Ovary (tissue), 9 donors: ENCODE measurements around the gene ARHGAP44. TPM values are rescaled to one million over a fixed set of nuclear protein-coding genes. Genes with fewer than 3 reads are reported as not detected.

ENCODE experiments used
- DNase-seq, 5 donors: peaks; one replicate each; pipeline ENCODE4 v3.0.0-alpha.2; 2019 to 2020
- H3K27ac ChIP-seq, 2 donors: fragments of 200-600 bp; one replicate each; pipeline versions ENCODE4 v1.5.1 to v1.8.0; 2019 to 2022
- H3K27me3 ChIP-seq: fragments of 200-600 bp; one replicate; pipeline ENCODE4 v1.8.0; 2022
- H3K36me3 ChIP-seq: fragments of 200-600 bp; sonication (generic); one replicate; pipeline ENCODE4 v1.5.1; 2019
- H3K4me1 ChIP-seq: one replicate; pipeline ENCODE4 v1.8.1; 2013; ENCODE audit warnings: mild to moderate bottlenecking, moderate library complexity; ENCODE audit not compliant: insufficient read depth
- H3K4me3 ChIP-seq: fragments of 200-600 bp; sonication (generic); one replicate; pipeline ENCODE4 v1.5.1; 2017
- H3K9me3 ChIP-seq, 2 donors: fragments of 200-600 bp in 1 of 2; sonication (generic) in 1 of 2; one replicate each; pipeline versions ENCODE4 v1.5.1 to v1.8.1; 2013 to 2019; ENCODE audit warnings: mild to moderate bottlenecking in 1 of 2, moderate library complexity in 1 of 2
- CTCF ChIP-seq, 3 donors: fragments of 450-650 bp in 2 of 3; fragments of 200-600 bp in 1 of 3; IDR thresholded peaks; one replicate each; pipeline versions ENCODE4 v1.5.1 to v1.8.0; 2016 to 2022; ENCODE audit warnings: antibody characterized with exemption in 3 of 3, mild to moderate bottlenecking in 1 of 3
- EP300 ChIP-seq: sonication (generic); formaldehyde crosslinking; IDR thresholded peaks from one replicate; pipeline ENCODE4 v1.6.1; 2017; ENCODE audit warnings: antibody characterized with exemption
- POLR2A ChIP-seq: fragments of 450-650 bp; IDR thresholded peaks from one replicate; pipeline ENCODE4 v1.6.1; 2017; ENCODE audit warnings: antibody characterized with exemption, mild to moderate bottlenecking, moderate library complexity
- WGBS, 3 donors: extraction: QIAGEN DNeasy Blood & Tissue Kit in 1 of 3; methylation state at CpG; one replicate each; pipeline versions ENCODE4 v1.1.5 to v1.1.7; 2013 to 2017; 5-methylcytosine and 5-hydroxymethylcytosine counted together
- intact Hi-C, 4 donors: fragments of 100-400 bp; cut with DNase I; formaldehyde crosslinking; loops; one replicate each; pipeline versions ENCODE4 v1.11.0 to v1.15.1; 2022 to 2023
- polyA plus RNA-seq, 2 donors: library from polyadenylated mRNA; stranded (reverse); fragments of 200-250 nt in 1 of 2; fragments of 350-450 nt in 1 of 2; fragmentation: Illumina TruSeq in 1 of 2; extraction: RNeasy Lipid Tissue Mini Kit (QIAGEN cat#74804) in 1 of 2; gene quantifications; one replicate each; pipeline ENCODE4 v1.2.3, GENCODE V29; 2013 to 2014
- total RNA-seq, 7 donors: library from RNA; depleted of rRNA in 2 of 7; stranded (reverse); fragments of >200 nt in 2 of 7; fragmentation: NEBNext Ultra II Directional in 3 of 7; extraction: Animal tissue kit (Norgen Biotek cat#: 25700) in 3 of 7; gene quantifications; one replicate each; pipeline versions ENCODE4 v1.1.0 to v1.2.4, GENCODE V29; 2016 to 2023
- donor health status: DM: no; HTN: no; CAD: no; lungs with moderate emphysema.
- donor health status: DM: no; HTN: no; CAD: no.
- donor health status: Bipolar disorder and iron deficiency.
- donor health status: DM: yes; HTN: yes; CAD: no.
- donor health status: DM: no; HTN: no; CAD: no.
- donor health status: DM: yes; HTN: yes; CAD: no.

The ARHGAP44 gene
- total and polyA plus RNA-seq, 9 donors, result 6.8 to 16.5 (median 9.9) TPM

GRCh38 chr17:12909046-12909445, 119.7 kb downstream of the ARHGAP44 start:
- H3K9me3 ChIP-seq, result no peaks in the 10 kb centered on the region
- DNase-seq, result no peak
- H3K27ac ChIP-seq, result no peak overlapping the region
- H3K4me3 ChIP-seq, result no peak overlapping the region
- H3K4me1 ChIP-seq, result no peaks in the 10 kb centered on the region
- TF ChIP-seq POLR2A (no peak), CTCF (IDR thresholded peaks at IDR 0.05) (no peak), EP300 (no peak)
- H3K36me3 ChIP-seq, result no peaks in the 10 kb centered on the region
- 92 to 96% (median 96%) methylated on average over 5 of the region's 5 CpGs for WGBS, 3 donors
- intact Hi-C loops, result no loop called here
- H3K27me3 ChIP-seq, result no peaks in the 10 kb centered on the region

GRCh38 chr17:12909511-12909910, 120.2 kb downstream of the ARHGAP44 start:
- WGBS, 3 donors, result 75 to 89% (median 87%) methylated on average over 1 of the region's 1 CpG
- no peaks in the 10 kb centered on the region for H3K27me3 ChIP-seq
- TF ChIP-seq EP300 (no peak), POLR2A (no peak), CTCF (IDR thresholded peaks at IDR 0.05) (no peak)
- no peak overlapping the region for H3K4me3 ChIP-seq
- no peaks in the 10 kb centered on the region for H3K9me3 ChIP-seq
- DNase-seq, result no peak
- H3K4me1 ChIP-seq, result no peaks in the 10 kb centered on the region
- H3K27ac ChIP-seq, result no peak overlapping the region
- intact Hi-C loops, result no loop called here
- H3K36me3 ChIP-seq, result no peaks in the 10 kb centered on the region

- TF ChIP-seq POLR2A (no peak), CTCF (IDR thresholded peaks at IDR 0.05) (no peak), EP300 (no peak)
- DNase-seq, result no peak
- intact Hi-C loops, result no loop called here
- H3K4me3 ChIP-seq, result no peak overlapping the region
- H3K27ac ChIP-seq, result no peak overlapping the region
- H3K36me3 ChIP-seq, result no peaks in the 10 kb centered on the region
- no peaks in the 10 kb centered on the region for H3K27me3 ChIP-seq
- H3K9me3 ChIP-seq, result no peaks in the 10 kb centered on the region
- WGBS, 3 donors, result 68 to 82% (median 68%) methylated on average over 4 of the region's 4 CpGs
- no peaks in the 10 kb centered on the region for H3K4me1 ChIP-seq
Observed at GRCh38 chr17:12911239-12911638, 121.9 kb downstream of the ARHGAP44 start.

GRCh38 chr17:12917399-12917798, 128.1 kb downstream of the ARHGAP44 start:
- Histone ChIP-seq H3K27me3 (no peaks in the 10 kb centered on the region), H3K4me3 (no peak overlapping the region), H3K4me1 (no peaks in the 10 kb centered on the region), H3K27ac (no peak overlapping the region), H3K36me3 (no peaks in the 10 kb centered on the region), H3K9me3 (no peaks in the 10 kb centered on the region)
- intact Hi-C loops, result no loop called here
- TF ChIP-seq CTCF (IDR thresholded peaks at IDR 0.05), result no peak
- DNase-seq, result no peak
- WGBS, 3 donors, result 86 to 90% (median 89%) methylated on average over 7 of the region's 7 CpGs

GRCh38 chr17:12918142-12918541, 128.8 kb downstream of the ARHGAP44 start:
- no peak overlapping the region for H3K4me3 ChIP-seq
- no peak for DNase-seq
- H3K36me3 ChIP-seq, result no peaks in the 10 kb centered on the region
- WGBS, 3 donors, result 91 to 96% (median 92%) methylated on average over 10 of the region's 10 CpGs
- H3K9me3 ChIP-seq, result no peaks in the 10 kb centered on the region
- H3K27me3 ChIP-seq, result no peaks in the 10 kb centered on the region
- intact Hi-C loops, result no loop called here
- no peaks in the 10 kb centered on the region for H3K4me1 ChIP-seq
- H3K27ac ChIP-seq, result no peak overlapping the region
- TF ChIP-seq EP300 (no peak), CTCF (IDR thresholded peaks at IDR 0.05) (no peak), POLR2A (no peak)
